Measurements from ENCODE around the gene JAK3.
"Not testable (repeated sequence)": the region's sequence is repeated elsewhere in the genome, so short reads cannot be mapped to it uniquely, and the experiment has no call there.

JAK3 gene

GRCh38 chr19:17847538-17848366 lies at the start of gene JAK3:
Gene JAK3 (minus strand): TSS chr19:17847982. CDS start chr19:17844417, 3,565 bp downstream.
- no peak for DNase-seq

DNA sequence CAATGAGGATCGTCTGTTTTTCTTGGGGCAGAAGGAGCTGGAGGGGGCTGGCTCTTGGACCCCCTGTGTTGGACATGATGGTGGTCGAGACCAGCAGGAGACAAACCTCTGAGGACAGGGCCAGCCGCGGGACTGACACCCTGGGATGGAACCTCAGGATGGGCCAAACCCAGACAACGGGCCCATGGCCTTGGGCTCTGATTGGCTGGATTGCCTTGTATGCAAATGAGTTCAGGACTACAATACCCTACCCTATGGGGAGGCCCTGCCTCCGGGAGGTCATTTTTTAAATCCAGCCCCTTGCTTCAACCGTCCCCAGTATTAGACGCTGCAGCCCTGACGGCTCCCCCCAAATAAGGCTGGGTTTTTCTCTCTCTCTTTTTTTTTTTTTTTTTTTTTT lies 46.0 kb upstream of the JAK3 start:
- DNase-seq: no peak

- no peak for DNase-seq
Measured at GRCh38 chr19:17889609-17890214, 41.9 kb upstream of the JAK3 start.

- no peak for DNase-seq
Measured at GRCh38 chr19:17888260-17888659, 40.5 kb upstream of the JAK3 start.

- DNase-seq: not testable (repeated sequence)
Measured at GRCh38 chr19:17887221-17887620, 39.4 kb upstream of the JAK3 start.

GRCh38 chr19:17886515-17886914 lies 38.7 kb upstream of the JAK3 start:
- DNase-seq: no peak

DNA sequence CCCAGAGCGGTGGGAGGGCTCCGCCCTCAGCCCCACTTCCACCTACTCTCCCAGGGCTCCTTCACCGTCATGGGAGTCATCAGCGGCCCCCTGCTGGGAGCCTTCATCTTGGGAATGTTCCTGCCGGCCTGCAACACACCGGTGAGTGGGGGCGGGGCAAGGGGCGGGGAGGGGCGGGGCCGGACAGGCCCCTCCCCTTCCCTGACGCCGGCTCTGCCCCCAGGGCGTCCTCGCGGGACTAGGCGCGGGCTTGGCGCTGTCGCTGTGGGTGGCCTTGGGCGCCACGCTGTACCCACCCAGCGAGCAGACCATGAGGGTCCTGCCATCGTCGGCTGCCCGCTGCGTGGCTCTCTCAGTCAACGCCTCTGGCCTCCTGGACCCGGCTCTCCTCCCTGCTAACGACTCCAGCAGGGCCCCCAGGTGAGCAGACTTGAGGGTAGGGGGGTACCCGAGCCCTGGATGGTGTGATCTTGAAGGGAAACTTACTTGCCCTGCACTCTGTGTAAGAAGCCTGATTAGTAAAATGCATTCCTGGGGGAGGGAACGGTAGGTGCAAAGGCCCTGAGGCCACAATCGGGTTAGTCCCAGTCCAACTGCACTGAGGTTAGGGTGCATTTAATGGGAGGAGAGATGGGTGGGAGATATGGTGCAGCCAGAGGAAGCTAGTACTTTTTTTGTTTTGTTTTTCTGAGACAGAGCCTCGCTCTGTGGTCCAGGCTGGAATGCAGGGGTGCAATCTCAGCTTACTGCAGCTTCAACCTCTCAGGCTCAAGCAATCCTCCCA lies 36.0 kb upstream of the JAK3 start:
- DNase-seq: no peak

GRCh38 chr19:17881701-17882100 lies 33.9 kb upstream of the JAK3 start:
- DNase-seq: no peak

- no peak for DNase-seq
Measured at GRCh38 chr19:17879466-17879865, 31.7 kb upstream of the JAK3 start.

DNA sequence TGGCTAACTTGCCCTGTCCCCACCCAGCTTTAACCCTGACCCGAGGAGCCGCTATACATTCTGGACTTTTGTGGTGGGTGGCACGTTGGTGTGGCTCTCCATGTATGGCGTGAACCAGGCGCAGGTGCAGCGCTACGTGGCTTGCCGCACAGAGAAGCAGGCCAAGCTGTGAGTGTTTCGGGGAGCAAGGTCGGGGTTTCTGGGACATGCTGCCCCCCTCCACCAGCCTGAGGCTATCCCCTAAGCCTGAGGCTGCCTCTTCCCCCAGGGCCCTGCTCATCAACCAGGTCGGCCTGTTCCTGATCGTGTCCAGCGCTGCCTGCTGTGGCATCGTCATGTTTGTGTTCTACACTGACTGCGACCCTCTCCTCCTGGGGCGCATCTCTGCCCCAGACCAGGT lies 29.9 kb upstream of the JAK3 start:
- DNase-seq: no peak

GRCh38 chr19:17874758-17875135 lies 27.0 kb upstream of the JAK3 start:
- no peak for DNase-seq

DNA sequence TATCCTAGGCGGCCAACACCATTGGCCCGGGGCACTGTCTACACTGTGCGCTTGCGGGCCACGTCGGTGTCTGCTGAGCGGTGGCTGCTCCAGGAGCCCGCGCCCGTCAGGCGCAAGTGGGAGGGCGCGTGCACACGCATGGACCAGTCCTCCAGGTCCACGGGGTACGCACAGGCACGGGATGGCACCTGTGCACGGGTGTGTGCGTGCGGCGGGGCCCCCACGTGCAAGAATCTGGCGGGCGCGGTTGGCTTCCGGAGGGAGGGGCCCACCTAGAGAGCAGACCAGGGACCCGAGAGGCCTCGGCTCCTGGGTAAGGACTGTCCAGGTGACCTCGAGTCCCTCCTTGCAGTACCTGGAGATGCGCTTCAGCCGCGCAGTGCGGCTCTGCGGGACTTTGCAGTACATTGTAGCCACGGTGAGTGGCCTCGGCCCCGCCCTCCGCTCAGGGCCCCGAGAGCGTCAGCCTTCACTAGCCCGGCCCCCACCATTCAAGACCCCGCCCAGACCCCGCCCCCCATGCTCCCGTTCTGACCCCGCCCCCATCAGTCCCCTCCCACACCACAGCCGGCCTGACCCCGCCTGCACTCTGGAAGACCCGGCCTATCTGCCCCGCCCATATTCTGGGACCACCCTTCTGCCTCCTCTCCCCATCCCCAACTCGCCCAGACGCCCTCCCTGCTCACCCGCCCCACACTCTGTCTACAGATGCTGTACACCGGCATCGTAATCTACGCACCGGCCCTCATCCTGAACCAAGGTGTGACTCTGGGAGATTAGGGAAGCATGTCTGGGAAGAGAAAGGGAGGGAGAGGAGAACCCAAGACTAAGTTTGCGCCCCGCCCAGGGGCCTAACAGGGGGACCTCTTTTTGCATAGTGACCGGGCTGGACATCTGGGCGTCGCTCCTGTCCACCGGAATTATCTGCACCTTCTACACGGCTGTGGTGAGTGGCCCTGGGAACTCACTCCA lies 26.3 kb upstream of the JAK3 start:
- DNase-seq: no peak

DNA sequence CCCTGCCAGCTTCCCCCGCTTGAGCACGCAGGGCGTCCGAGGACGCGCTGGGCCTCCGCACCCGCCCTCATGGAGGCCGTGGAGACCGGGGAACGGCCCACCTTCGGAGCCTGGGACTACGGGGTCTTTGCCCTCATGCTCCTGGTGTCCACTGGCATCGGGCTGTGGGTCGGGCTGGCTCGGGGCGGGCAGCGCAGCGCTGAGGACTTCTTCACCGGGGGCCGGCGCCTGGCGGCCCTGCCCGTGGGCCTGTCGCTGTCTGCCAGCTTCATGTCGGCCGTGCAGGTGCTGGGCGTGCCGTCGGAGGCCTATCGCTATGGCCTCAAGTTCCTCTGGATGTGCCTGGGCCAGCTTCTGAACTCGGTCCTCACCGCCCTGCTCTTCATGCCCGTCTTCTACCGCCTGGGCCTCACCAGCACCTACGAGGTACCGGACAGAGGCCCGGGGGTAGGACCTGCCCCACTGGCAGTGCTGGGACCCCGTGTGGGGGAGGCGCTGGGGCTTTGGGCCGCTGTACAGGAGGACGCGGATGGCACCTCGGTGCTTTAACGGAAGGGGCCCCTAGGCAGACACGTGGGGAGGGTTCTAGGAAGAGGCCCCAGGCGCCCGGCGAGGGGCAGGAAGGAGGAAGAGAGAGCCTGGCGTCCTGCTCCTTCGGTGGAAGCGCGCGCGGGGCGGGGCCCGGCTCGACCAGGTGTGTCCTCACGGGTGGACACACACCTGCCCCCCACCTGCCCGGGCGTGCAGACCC lies 24.6 kb upstream of the JAK3 start:
- no peak for DNase-seq

DNA sequence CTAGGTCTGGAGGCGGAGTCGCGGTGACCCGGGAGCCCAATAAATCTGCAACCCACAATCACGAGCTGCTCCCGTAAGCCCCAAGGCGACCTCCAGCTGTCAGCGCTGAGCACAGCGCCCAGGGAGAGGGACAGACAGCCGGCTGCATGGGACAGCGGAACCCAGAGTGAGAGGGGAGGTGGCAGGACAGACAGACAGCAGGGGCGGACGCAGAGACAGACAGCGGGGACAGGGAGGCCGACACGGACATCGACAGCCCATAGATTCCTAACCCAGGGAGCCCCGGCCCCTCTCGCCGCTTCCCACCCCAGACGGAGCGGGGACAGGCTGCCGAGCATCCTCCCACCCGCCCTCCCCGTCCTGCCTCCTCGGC lies 24.1 kb upstream of the JAK3 start, which contains the start of gene SLC5A5:
TSS of gene SLC5A5 (plus strand) at position 68 of the 373 bp plus-strand sequence. CDS start 375 bp downstream, outside the sequence.
- no peak for DNase-seq

GRCh38 chr19:17871032-17871877 lies 23.5 kb upstream of the JAK3 start:
- no peak for DNase-seq

- DNase-seq: no peak
Measured at GRCh38 chr19:17869114-17869608, 21.4 kb upstream of the JAK3 start.

DNA sequence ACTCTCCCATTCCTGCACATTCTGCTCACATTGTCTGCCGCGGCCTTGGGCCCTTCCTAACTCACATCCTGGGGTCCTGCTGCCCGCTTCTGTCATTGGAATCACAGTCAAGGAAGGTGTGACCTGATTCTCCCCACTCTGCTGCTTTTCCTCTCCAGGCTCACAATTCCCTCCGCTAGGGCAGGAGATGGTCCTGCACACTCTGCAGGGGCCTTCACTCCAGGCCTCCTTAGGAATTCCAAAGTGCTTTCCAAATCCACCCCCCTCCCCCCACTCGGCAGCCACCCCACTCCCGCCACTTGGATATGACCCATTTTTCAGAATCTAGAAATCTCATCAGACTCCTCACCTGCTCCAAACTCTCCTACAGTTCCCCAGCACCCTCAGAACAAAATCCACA lies 20.9 kb upstream of the JAK3 start:
- DNase-seq: no peak

- no peak for DNase-seq
Measured at GRCh38 chr19:17866964-17867486, 19.2 kb upstream of the JAK3 start.

GRCh38 chr19:17866312-17866963 lies 18.7 kb upstream of the JAK3 start:
- DNase-seq: no peak

Data from NCI-H2081 treated with DMSO at 0.1 percent for 48 hours (cell line).